Small intestine (tissue), 7 donors: ENCODE data around the gene KIAA0513. TPM values are rescaled to one million over a fixed set of nuclear protein-coding genes. Genes with fewer than 3 reads are reported as not detected.

ENCODE experiments used
- DNase-seq, 2 donors: peaks; one replicate each; pipeline versions ENCODE4 v3.0.0 to v3.0.0-alpha.2; 2013
- FAIRE-seq: peaks from 2 replicates; lab custom pipeline; 2012; peaks lifted over from hg19 to GRCh38; lab: Jason Lieb, UNC
- H3K27ac ChIP-seq, 3 donors: one replicate each; pipeline ENCODE4 v1.5.1; 2013; ENCODE audit warnings: low read length in 2 of 3, mild to moderate bottlenecking in 2 of 3, control low read depth in 1 of 3, inconsistent platforms in 1 of 3, low read depth in 1 of 3, moderate library complexity in 1 of 3
- H3K27me3 ChIP-seq, 3 donors: one replicate each; pipeline ENCODE4 v1.6.1; 2013; ENCODE audit warnings: low read length in 3 of 3, inconsistent platforms in 1 of 3; ENCODE audit not compliant: control insufficient read depth in 3 of 3, insufficient read depth in 3 of 3
- H3K36me3 ChIP-seq, 3 donors: one replicate each; pipeline ENCODE4 v1.6.1; 2013; ENCODE audit warnings: low read length in 3 of 3, inconsistent platforms in 1 of 3, low read depth in 1 of 3, mild to moderate bottlenecking in 1 of 3, moderate library complexity in 1 of 3; ENCODE audit not compliant: control insufficient read depth in 3 of 3, insufficient read depth in 2 of 3
- H3K4me1 ChIP-seq, 3 donors: one replicate each; pipeline ENCODE4 v1.6.1; 2013; ENCODE audit warnings: low read length in 2 of 3, inconsistent platforms in 1 of 3, low read depth in 1 of 3, mild to moderate bottlenecking in 1 of 3, moderate library complexity in 1 of 3; ENCODE audit not compliant: control insufficient read depth in 3 of 3, insufficient read depth in 2 of 3
- H3K4me3 ChIP-seq, 3 donors: one replicate each; pipeline ENCODE4 v1.5.1; 2013; ENCODE audit warnings: low read length in 3 of 3, control low read depth in 1 of 3, inconsistent platforms in 1 of 3, low read depth in 1 of 3, mild to moderate bottlenecking in 1 of 3, moderate library complexity in 1 of 3
- H3K9me3 ChIP-seq, 2 donors: one replicate each; pipeline ENCODE4 v1.6.1; 2013; ENCODE audit warnings: low read depth in 1 of 2, low read length in 1 of 2; ENCODE audit not compliant: control insufficient read depth in 2 of 2, insufficient read depth in 1 of 2
- WGBS, 3 donors: extraction: QIAGEN DNeasy Blood & Tissue Kit; methylation state at CpG; one replicate each; pipeline ENCODE4 v1.1.7; 2013; 5-methylcytosine and 5-hydroxymethylcytosine counted together
- polyA plus RNA-seq, 4 donors: library from polyadenylated mRNA; stranded (reverse) in 3 of 4; unstranded in 1 of 4; fragments of 200-250 nt in 3 of 4; fragments of 120-200 nt in 1 of 4; gene quantifications; one replicate each; pipeline versions ENCODE4 v1.2.1 to v1.2.3, GENCODE V29; 2013
- donor health status: healthy with polysubstance abuse.
- donor health status: control.
- donor health status: control.
- donor health status: Bipolar disorder and iron deficiency.
- donor health status: healthy.

The KIAA0513 gene
- polyA plus RNA-seq, 4 donors = 2.9 to 8.1 (median 5.1) TPM

DNA sequence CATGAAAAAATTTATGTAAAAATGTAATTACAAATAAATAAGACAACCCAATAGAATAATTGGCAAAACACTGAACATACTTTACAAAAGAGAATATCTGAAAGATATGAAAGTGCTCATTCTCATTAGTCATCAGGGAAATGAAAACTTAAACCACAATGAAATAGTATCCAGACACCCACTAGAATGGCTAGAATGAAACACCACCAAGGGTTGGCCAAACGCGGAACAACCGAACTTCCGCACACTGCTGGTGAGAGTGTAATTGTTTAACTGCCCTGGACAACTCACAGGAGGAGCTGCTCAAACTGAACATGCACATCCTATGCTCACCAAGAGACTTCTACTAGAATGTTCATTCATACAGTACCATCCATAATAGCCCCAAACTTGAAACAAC is 10.4 kb upstream of the KIAA0513 start:
- DNase-seq (no peak), FAIRE-seq (no peak)
- Histone ChIP-seq H3K4me1 (peaks cover 0 to 18% (median 4%) of the 10 kb centered on the region in 3 donors), H3K27ac (no peak overlapping the region), H3K36me3 (no peaks in the 10 kb centered on the region), H3K4me3 (no peak overlapping the region), H3K27me3 (no peaks in the 10 kb centered on the region), H3K9me3 (no peaks in the 10 kb centered on the region)
- 71 to 79% (median 71%) methylated on average over 4 of the region's 4 CpGs for WGBS, 3 donors

DNA sequence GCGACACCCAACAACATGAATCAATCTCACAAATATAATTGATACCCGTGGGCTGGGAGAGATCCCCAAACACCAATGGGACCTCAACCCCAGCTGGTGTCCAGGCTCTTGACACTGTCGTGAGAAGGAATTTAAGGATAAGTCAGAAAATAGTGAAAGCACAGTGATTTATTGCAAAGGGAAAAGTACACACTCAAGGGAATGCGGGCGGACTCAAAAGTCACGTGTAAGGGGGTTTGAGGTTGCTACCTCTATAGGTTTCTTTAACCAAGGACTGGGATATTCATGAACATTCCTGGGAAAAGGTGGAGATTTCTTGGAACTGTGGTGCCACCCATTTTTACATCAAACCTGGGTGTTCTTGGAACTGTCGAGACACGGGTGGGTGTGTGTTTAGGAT is 10.0 kb upstream of the KIAA0513 start:
- Histone ChIP-seq H3K27me3 (no peaks in the 10 kb centered on the region), H3K36me3 (no peaks in the 10 kb centered on the region), H3K9me3 (no peaks in the 10 kb centered on the region), H3K4me3 (no peak overlapping the region), H3K27ac (no peak overlapping the region), H3K4me1 (peaks cover 0 to 18% (median 4%) of the 10 kb centered on the region in 3 donors)
- FAIRE-seq (no peak), DNase-seq (peak in 1 of 2 donors; percentile 67)
- WGBS, 3 donors = 81 to 86% (median 86%) methylated on average over 8 of the region's 8 CpGs

DNA sequence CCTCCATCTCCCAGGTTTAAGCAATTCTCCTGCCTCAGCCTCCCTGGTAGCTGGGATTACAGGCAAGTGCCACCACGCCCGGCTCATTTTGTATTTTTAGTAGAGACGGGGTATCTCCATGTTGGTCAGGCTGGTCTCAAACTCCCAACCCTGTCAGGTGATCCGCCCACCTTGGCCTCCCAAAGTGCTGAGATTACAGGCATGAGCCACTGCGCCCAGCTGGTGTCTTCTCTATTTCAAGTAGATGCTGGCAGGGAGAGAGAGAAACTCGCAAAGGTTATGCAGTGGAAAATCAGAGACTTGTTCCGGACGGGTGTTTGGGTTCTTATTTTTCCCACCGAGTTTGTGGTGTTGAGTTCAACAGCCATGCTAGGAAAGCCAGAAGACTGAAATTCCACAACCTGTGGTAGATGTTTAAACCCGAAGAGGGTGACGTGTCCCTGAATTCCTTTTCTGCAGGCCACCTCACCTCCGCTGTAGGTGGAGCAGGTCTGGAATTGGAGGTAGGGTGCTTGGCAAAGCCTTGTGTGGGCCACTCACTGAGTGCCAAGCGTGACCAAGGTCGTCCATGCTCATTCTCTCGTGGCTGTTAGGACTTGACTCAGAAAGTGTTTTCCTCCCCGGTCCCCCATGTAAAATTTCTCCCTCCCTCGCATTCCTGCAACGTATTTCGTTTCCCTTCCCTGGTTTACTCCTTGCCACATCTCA is 8.9 kb upstream of the KIAA0513 start:
- DNase-seq = no peak
- Histone ChIP-seq H3K4me1 (peaks cover 0 to 18% (median 4%) of the 10 kb centered on the region in 3 donors), H3K9me3 (no peaks in the 10 kb centered on the region), H3K4me3 (no peak overlapping the region), H3K36me3 (no peaks in the 10 kb centered on the region), H3K27me3 (no peaks in the 10 kb centered on the region), H3K27ac (no peak overlapping the region)
- no peak for FAIRE-seq
- 81 to 89% (median 89%) methylated on average over 19 of the region's 19 CpGs for WGBS, 3 donors

DNA sequence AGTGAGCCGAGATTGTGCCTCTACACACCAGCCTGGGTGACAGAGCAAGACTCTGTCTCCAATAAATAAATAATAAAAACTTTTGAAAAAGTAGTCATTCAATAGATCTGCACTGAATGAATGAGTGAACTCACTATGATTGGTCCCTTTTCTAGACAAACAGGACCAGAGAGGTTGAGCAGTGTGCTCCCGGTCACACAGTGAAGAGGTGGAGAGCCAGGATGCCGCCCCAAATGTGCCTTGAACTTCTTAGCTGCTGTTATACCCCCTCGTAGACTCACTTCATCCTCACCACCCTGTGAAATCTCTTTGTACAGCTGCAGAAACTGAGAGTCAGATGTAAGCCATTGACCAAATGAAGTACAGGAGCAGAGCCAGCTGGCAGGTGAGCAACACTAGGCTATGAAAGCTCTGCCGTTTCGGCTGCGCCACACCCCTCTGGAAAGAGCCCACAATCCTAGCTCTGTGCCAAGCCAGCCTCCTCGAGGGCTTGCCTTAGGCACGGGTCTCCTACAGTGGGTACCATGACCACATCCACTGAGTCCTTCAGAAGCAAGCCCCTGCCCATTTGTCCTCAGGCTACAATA is 7.8 kb upstream of the KIAA0513 start:
- peak overlapping the region in 1 of 3 donors; percentile 8 for H3K27ac ChIP-seq
- FAIRE-seq (no peak), DNase-seq (peak in 1 of 2 donors; percentile 43)
- H3K36me3 ChIP-seq = no peaks in the 10 kb centered on the region
- H3K9me3 ChIP-seq = no peaks in the 10 kb centered on the region
- 19 to 54% (median 36%) methylated on average over 9 of the region's 9 CpGs for WGBS, 3 donors
- no peak overlapping the region for H3K4me3 ChIP-seq
- H3K27me3 ChIP-seq = no peaks in the 10 kb centered on the region
- H3K4me1 ChIP-seq = peaks cover 0 to 15% (median 4%) of the 10 kb centered on the region in 3 donors

DNA sequence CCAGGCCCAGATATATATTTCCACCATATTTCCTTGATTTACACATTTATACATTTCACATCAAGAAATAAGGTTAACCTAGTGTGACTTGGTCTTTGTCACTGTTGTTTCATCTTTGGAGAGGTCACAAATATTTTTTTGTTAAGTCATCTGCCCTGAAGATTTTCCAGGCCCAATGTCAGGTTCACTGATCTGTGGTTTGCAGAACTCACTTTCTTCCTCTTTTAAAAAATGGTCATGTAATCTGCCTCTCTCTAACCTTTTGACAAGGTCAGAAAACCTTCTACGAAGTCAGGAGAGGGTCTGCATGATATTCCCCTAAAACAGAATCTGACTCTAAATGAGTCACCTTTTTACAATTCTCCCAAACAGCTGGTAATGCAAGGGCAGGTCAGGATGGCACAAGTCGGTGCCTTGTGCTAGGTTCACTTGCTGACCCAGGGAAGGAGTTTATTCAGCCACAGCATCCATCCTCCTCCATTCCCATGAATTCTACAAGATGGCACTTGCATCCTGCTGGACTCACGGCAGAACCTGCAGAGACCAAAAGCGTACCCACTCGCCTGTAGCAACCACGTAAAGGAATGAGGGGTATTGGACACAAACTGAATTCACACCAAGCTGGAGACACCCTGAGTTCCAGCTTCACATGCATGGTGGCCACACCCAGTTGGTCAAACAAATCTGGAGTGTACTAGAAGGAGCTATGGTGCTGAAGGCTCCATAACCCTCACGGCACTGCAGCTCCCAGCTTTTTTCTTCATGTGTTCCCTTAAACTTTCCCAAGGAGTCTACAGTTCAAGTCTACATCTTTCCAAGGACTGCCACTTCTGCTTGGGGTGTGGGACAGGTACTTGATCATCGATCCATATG is 1.6 kb upstream of the KIAA0513 start:
- no peak for FAIRE-seq

DNA sequence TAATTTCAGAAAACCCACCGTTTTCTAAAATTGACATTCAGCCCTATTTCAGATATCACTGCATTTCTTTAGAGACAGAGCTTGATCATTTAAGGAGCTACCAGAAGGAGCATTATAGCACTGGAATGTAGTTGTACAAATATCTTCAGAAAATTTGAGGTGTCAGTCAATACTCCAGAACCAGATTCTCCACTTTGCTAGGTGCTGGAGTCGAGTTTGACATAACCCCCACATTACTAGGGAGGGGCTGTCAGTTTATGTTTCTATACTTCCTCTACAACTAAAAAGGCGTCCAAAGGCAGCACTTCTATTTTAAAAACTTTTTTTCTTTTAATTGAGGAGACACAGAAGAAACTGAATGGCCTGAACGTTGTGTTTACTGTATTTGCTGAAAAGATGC is 892 bp upstream of the KIAA0513 start:
- H3K27ac ChIP-seq = peak overlapping the region in 2 of 3 donors; percentile 22 to 59

More for the DNA sequence above, 1.6 kb upstream of the KIAA0513 start:
- Histone ChIP-seq H3K9me3 (no peaks in the 10 kb centered on the region), H3K4me3 (no peak overlapping the region), H3K27me3 (peaks cover 0 to 14% (median 0%) of the 10 kb centered on the region in 3 donors), H3K4me1 (peaks cover 0 to 15% (median 5%) of the 10 kb centered on the region in 3 donors), H3K27ac (no peak overlapping the region), H3K36me3 (no peaks in the 10 kb centered on the region)
- WGBS, 3 donors = 74 to 83% (median 79%) methylated on average over 8 of the region's 8 CpGs
- peak; percentile 39 to 52 for DNase-seq

DNA sequence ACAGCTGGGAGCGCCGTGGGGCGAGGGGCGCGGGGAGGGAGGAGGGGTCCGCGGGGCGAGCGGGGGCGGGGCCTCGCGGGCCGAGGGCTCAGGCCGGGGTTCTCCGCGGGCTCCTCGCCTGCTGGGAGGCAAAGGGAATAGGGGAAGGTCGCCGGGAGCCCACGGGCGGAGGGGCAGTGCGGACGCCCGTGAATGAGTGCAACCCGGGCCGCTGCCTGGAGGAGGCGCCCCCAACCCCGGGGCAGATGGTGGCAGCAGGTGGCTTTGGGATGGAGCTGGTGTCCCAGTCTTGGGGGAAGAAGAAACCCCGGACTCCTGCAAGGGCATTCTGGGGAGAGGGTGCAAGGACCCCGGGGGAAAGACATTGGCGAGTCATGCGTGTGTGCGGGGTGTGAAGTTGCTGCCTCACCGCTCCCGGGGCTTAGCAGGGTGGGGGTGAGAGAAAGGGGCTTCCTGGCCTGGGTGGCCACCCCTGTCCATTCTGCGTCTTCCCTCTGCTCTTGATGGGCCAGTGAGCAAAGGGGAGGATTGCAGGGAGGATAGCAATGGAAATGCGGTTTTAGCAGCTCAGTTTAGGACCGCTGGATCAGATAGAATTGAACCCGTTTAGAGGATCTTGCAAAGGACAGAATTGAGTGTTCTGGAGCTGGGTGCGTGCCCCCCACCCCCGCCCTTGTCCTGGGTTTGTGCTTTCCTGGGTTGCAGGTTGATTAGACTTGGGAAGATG is 526 bp downstream of the KIAA0513 start:
- peak overlapping the region; percentile 42 to 59 (median 53) for H3K27ac ChIP-seq
- H3K4me3 ChIP-seq = peak overlapping the region; percentile 53 to 90 (median 89)
- peaks cover 0 to 5% (median 0%) of the 10 kb centered on the region in 3 donors for H3K36me3 ChIP-seq
- no peak for FAIRE-seq
- H3K4me1 ChIP-seq = peaks cover 0 to 15% (median 5%) of the 10 kb centered on the region in 3 donors
- H3K27me3 ChIP-seq = peaks cover 0 to 14% (median 0%) of the 10 kb centered on the region in 3 donors
- no peaks in the 10 kb centered on the region for H3K9me3 ChIP-seq
- WGBS, 3 donors = 1 to 3% (median 1%) methylated on average over 27 to 41 of the region's 41 CpGs
- DNase-seq = peak in 1 of 2 donors; percentile 25

More for the DNA sequence above, 892 bp upstream of the KIAA0513 start:
- Histone ChIP-seq H3K4me1 (peaks cover 0 to 15% (median 5%) of the 10 kb centered on the region in 3 donors), H3K27me3 (peaks cover 0 to 14% (median 0%) of the 10 kb centered on the region in 3 donors), H3K9me3 (no peaks in the 10 kb centered on the region), H3K36me3 (no peaks in the 10 kb centered on the region), H3K4me3 (peak overlapping the region in 1 of 3 donors; percentile 63)
- 27 to 41% (median 36%) methylated on average over 4 of the region's 4 CpGs for WGBS, 3 donors
- FAIRE-seq (no peak), DNase-seq (no peak)
